GM21717 (cell line): Measurements from ENCODE around the gene FOXP1.
"Not testable (repeated sequence)": the region's sequence is repeated elsewhere in the genome, so short reads cannot be mapped to it uniquely, and the experiment has no call there.

Experiments
- ATAC-seq: cut with Tn5 transposase; IDR thresholded peaks from one replicate; pipeline ENCODE4 v1.9.1; 2021; ENCODE audit warnings: mild to moderate bottlenecking, moderate library complexity; ENCODE audit not compliant: unreplicated experiment

Gene FOXP1

DNA sequence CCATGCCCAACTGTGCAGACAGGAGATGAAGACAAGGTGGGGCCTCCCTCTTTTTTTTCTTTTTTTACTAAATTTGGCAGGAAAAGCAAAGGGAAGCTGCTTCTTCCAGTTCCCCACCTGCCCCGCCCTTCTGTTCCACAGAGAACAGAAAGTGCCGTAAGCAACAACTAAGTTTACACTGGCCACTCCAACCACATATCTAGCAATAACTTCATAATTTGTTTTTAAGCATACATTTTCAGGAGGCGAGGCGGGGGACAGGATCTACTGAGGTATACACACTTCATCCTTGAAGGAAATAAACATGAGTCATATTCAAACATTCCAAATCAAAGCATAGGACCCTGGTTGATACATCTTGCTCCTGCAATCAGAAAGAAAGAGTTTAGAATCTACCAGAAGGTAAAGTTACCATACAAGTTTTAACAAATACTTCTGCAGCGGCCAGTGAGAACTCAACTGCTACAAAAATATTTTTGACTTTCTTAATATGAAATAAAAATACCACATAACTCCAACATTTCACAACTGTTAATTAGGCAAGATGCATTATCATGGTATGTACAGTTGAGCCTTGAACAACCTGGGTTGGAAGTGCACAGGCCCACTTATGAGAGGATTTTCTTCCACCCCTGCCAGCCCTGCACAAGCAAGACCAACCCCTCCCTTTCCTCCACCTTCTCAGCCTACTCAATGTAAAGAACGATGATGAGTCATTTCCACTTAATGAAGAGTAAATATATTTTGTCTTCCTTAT, 50.7 kb downstream of the FOXP1 start:
- ATAC-seq = no peak

DNA sequence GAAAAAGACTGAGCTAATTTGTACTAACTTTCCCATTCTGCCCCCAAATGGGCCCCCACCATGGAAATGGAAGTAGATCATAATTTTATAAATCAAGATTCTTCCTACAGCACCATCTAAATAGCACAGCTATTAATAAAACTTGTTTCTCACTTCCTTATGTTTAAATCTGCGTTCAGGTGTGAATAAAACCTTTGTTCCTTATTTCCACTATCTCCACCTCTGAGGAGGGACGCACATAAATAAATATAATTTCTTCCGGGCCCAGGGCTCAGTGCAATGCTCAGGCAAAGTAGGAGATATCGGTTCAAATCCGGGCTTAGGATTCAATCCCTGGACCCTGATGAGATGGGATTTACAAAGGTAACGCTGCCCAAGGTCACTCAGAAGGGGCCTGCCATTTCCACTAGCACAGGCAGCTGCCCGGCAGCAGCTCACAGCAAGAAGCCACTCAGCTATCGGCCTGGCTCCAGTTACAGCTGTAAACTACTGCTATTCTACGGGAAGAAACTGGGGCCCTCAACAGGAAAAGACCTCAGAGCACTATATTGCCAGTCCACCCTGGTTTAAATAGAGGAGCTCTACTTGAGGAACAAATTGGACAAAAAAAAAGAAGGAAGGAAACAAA, 52.5 kb downstream of the FOXP1 start:
- no peak for ATAC-seq

DNA sequence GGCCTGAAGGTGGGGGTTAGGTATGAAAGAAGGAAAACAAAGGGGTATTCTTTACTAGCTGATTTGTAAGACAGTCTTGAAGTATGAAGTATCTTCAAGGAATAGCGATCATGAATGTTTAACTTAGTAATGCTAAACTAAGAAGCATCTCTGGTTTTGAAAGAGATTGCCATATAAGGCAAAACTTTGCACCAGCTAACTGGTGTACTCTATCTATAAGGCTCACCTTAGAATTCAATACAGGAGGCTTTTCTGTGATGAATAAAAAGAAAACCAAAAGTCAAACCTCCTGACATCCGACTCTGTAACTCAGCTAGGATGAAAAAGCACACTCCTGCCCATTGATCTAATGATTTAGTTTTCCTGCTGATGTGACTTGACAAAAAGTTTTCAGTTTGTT, 54.7 kb downstream of the FOXP1 start:
- no peak for ATAC-seq

DNA sequence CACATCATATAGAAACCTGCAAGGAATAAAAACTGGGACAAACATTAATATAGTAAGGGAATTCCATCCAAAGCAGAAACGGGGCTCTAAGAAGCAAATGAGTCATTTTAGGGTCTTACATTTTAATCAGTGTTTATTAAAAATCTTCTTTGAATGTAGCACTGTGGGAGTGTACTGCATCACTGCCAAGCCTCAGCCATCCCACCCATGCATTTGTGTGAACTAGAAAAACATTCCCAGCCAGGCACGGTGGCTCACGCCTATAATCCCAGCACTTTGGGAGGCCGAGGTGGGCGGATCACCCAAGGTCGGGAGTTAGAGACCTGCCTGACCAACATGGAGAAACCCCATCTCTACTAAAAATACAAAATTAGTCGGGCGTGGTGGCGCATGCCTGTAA, 57.1 kb downstream of the FOXP1 start:
- not testable (repeated sequence) for ATAC-seq

DNA sequence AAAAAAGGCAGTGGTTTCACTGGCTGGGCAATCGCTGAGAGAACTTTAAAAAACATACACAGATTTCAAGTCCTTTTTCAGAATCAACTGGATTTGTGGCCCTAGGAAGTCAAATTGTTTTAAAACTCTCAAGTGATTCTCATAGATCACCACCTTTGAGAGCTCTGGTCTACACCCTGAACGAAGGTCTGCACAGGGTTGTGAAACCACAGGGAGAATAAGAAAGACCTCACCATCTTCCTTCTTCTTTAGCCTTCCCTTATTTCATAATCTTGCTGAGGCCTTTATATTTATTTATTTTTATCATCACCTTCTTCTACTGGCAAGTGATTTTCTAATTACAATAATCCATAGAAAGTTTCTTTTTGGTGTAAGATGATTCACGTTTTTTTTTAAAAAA, 58.1 kb downstream of the FOXP1 start:
- ATAC-seq = no peak

DNA sequence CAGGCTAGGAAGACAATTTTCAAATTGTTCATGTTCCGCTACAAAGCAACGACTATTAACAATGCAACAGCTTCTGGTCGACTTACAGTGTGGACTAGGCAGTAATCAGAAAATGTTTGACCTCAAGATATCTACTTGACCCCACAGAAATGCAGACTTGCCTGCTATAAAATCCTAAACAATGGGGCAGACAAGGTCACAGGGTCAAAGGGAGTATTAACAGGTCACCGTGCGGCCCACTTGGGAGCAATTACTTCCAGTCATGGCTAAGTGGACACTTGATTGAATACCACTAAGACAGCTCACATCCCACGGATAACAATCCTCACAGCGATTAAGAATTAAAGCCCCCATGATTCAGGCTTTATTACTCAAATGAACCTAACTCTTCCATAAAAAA, 58.9 kb downstream of the FOXP1 start:
- no peak for ATAC-seq

DNA sequence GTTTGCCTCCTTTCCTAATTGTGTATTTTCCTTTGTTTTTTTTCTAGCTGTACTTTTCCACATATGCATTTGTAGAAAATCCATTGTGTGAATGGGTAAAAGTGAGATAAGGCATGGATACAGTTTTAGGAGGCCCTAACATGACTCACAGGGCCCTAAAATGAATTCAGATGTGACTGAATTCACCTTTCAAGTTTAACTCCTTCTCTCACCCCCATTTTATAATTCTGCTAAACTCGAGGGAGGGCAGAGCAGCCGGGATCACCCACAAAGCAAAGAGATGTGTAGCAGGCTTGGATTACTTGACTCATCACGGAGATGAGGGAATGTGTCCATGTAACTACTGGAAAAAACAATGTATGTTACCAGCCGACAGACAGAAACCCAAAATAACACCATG, 59.9 kb downstream of the FOXP1 start:
- no peak for ATAC-seq

DNA sequence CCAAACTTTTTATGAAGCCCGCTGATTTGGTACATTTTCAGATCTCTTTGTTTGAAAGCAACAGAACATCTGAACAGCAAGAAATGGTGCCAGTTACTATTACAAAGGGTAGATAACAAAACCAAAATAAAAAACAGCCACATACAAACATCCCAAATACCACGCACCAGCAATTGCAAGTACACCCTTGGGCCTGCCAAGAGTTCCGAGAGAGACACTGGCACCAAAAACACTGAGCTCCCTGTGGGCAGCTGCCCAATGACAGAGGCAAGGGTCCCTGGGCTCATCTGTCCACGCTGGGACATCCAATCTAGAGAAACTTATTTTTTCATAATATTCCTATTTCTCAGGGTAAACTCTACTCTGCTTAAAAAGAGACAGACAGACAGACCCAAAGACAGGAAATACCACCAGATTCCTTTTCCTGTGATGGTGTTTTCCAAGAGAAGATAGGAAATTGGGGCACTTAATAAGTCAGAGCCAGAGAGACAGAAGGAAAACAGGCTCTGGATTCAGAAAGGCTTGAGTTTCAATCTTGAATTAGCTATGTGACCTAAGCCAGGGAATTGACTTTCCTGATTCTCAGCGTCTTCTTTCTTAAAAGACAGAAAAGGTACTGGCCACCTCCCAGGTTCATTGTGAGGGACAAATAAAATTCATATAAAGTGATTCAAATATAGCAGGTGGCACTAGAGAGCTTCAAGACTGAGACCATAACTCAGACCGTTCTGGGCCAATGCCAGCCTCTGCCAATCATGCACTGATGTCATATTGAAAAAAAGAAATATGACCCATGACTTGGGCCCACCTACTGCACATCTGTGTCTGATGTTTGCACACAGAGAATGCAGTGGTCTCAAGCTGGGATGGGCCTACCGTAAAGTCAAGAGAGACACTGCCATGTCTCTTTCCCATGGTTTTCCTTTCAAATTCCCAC, 61.3 kb downstream of the FOXP1 start:
- no peak for ATAC-seq

DNA sequence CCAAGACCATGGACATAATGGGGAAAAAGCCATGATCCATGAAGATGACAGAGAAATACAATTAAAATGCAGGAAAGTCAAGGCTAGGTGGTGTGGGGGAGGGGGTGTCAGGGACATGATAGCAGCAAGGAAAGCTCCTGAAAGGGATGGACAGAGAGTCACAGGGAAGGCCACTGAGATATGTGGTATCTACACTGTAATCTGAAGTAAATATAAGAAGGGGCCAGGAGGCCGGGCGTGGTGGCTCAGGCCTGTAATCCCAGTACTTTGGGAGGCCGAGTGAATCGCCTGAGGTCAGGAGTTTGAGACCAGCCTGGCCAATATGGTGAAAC, 62.5 kb downstream of the FOXP1 start:
- no peak for ATAC-seq

DNA sequence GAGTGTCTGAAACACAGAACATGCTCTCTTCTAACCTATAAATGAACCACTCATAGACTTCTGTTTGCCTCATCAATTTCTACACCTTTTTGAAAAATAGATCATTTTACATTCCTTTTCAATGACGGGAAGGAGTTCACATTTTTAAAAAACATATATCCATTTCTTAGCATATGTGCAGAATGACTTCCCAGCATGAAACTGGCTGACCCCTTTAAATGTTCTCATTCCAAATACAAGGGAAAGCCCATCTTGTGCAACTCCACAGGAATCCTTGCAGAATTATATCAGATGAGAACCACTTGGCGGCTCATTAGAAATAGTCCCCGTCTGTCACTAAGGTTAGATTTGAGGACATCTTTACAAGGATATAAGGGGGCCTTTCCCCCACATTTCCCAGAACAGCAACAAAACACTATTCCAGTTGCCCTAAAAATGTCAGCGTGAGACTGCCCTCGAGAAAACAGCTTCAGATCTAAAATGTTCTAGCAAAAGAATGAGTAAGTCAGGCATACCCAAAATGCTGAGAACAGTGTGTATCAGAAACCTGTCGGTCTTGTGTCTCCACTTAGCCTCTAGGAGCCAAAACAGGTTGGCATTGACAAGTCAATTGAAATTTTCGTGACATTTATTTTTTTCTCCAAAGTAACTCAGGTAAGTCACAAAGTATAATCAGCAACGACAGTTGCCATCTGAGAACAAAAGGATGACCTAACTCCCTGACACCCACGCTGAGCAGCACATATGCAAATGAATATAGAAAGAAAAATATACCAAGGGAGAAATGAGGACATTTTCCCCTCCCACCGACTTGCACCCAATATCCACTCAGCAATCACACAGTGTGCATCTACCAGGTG, 63.1 kb downstream of the FOXP1 start:
- ATAC-seq = no peak

DNA sequence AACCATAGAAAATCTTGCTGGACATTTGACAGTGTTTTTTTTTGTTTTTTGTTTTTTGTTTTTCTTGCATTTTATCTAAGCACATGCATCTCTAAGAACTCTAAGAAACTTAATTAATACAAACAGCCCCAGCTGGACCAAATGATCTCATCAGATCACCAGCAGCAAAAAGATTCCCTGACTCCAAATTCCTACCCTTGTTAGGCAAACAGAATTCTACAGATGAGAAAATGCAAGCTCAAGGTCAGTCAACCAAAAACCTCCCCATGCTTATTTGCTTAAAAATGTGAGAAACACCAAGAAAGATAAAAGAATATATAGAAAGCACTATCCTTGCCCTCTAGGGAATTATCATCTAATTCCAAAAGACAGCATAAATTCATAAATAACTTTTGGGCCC, 65.4 kb downstream of the FOXP1 start:
- no peak for ATAC-seq

DNA sequence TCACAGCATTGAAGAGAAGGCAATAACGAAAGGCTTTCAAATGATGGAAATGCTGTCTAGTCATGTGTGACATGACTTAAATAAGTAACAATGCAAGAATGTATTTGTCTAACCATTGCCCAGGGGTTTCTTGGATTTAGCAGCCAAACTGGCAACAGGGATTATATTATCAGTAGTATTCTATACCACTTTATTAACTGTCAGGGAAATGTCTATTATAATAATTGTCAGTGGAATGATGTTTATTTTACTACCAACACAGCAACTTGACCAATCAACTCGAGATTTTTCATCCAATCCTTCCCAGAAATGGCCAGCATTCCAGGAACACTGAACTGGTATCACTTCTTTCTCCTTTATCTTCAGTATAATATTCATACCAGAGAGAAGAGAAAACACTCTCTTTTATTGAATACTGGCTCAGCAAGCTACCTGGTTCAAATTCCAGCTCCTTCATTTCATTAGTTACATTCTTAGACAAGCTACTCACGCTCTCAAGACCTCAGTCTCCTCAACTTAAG, 66.2 kb downstream of the FOXP1 start:
- ATAC-seq = no peak

DNA sequence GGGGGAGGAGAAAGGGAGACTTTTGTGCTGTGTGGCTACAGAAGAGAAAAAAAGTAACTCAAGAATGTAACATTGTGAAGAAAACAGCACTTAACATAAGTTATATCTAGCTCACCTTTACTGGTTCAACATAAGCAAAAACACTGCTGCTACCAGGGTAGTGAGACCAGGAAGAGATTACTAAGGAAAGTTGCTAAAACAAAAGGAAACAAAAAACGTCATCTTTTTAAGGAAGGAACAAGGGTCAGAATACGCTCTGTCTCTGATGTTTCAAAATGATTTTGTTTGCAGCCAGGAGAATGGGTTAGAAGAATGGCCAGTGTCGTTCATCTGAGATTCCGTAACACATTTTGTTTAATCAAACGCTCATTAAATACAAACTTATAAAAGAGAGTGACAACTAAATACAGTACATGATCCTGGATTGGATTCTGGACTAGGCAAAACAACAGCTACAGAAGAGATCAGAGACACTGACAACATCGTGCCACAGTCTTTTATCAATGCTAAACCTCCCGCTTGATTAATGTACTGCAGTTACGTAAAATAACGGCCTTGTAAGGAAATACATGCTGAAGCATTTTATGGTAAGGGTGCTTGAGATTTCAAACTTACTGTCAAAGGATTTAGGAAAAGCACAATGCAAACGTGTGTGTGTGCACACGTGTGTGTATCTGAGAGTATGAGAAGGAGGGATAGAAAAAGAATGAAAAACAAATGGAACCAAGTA, 67.7 kb downstream of the FOXP1 start:
- ATAC-seq = no peak

DNA sequence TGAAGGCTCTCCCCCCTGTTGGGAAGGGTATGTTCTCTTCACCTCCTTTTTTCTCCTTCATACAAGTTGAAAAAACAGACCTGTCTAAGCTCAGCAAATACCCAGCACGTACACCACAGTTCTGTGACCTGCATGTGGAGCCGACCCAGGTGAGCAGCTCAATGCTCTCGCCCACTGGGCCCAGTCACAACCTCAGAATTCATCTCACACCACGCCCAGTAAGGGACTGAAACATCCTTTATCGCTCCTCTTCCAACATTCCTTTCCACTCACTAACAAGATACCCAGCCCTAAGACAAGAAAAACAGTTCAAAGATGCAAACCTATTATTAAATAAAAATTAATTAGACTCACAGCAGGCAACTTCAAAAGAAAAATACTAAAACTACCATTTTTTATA, 68.9 kb downstream of the FOXP1 start:
- no peak for ATAC-seq

DNA sequence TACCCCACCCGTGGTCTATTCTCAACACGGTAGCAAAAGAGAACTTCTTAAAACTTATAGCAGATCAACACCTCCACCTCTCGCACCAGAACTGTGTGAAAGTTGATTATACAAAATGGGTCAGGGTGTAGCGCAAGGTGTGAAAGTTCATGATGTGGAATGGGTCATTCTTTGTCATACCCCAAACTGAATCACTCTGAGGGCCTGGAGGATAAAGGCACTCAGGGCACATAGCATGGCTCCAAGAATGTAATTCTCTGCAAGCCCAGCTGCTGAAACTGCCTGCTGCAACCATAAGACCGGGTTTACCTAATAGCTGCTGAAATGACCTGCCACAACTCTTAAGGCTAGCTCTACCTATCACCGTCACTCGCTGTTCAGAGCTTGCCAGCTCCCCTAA, 70.0 kb downstream of the FOXP1 start:
- ATAC-seq = no peak

DNA sequence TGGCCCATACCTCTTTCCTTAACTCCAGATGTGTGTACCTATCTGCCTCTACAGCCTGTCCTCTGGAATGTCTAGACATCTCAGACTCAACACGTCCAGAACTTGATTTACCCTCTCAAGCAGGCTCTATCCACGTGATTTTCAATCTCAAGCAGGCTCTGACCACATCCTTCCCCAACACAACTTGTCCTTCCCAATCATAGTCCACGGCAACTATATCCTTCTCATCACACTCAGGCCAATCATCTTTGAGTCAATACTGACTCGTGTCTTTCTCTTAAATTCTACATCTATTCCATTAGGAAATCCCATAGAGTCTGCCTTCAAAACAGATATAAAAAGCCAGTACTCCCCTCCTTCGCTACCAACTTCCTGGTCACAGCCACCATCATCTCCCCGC, 70.4 kb downstream of the FOXP1 start:
- ATAC-seq = no peak

DNA sequence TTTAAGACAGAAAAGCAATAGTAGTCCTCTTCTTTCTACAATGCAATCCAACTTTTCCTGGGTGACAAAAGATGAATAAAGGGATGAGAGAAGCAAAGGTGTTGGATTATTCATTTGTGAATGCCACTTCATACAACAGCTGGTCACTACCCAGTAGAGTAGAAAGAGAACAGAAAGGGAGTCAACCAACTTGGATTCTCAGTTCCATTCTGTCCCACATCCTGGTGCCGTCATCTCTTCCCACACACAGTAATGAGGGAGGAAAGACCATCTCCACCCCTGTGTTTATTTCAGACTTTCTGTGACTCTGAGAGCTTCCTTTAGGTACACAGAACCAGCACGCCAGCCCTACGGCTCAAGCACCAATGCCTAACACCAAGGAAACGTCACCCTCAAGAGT, 71.0 kb downstream of the FOXP1 start:
- ATAC-seq = no peak

DNA sequence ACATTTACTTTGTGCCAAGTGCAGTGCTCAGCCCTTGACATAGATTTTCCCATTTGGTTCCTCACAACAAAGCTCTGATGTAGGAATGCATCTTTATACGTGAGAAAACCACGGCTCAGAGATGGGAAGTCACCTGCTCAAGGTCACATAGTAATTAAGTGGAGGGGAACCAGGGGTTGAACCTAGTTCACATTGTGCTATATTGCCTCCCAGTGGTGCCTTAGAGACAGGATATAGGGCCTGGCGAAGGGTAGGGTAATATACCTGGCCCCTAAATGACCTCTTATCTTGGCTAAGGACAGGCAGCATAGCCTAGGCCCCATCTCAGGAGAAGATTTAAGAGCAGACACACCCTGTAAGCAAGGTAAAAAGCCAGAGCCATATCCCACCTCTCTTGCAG, 71.5 kb downstream of the FOXP1 start:
- ATAC-seq = no peak

DNA sequence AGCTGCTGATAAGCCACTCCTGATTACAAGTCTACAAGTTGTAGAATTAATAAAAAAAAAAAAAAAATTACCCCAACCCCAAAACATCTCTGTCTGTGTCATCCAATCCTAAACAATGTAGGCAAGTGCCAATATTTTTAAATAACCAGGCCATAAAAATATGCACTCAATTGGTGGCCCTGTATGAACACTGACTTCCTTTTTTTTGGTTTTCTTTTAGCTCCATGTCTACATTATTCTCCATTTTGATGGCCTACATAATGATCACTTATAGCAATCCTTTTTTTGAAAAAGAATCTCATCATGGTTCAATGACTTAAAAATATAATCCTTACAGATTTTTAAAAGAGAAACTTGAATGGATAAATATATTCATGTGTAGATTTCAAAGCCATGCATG, 72.1 kb downstream of the FOXP1 start:
- ATAC-seq = no peak

DNA sequence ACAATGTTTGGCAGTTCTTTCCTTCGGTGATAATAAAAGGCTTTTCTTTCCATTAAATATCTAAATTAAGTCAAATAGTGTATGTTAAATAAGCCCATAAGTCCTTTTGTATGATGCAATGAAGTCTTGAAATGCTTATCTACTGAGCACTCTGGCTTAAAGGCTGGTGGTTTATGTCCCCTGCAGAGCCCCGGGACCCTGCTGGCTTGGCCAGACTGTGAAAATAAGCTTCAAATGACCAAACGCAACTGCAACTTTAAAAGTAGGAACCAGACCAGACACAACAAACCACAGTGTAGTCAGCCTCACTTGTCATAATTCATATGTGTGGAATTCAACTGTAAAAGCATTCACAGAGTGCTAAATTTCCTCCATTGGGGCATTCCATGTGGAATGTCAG, 72.5 kb downstream of the FOXP1 start:
- no peak for ATAC-seq
